IMR-90 (cell line): Measurements from ENCODE around the gene UNC93A.

Experiments
- CEBPB ChIP-seq: IDR thresholded peaks from 2 replicates; pipeline ENCODE4 v1.6.1; 2012; ENCODE audit warnings: low read depth, low read length, improper control_type of control experiment
- FOS ChIP-seq: fragments of 150-350 bp; IDR thresholded peaks from 2 replicates; pipeline ENCODE4 v1.6.1; 2016; ENCODE audit warnings: low read depth, low read length
- MAFK ChIP-seq: IDR thresholded peaks from 2 replicates; pipeline ENCODE4 v1.6.1; 2012; ENCODE audit warnings: low read depth, low read length, improper control_type of control experiment
- MAZ ChIP-seq: IDR thresholded peaks from 2 replicates; pipeline ENCODE4 v1.6.1; 2012; ENCODE audit warnings: low read depth, mild to moderate bottlenecking, low read length, improper control_type of control experiment, moderate library complexity, borderline replicate concordance
- MXI1 ChIP-seq: IDR thresholded peaks from 2 replicates; pipeline ENCODE4 v1.6.1; 2012; ENCODE audit warnings: low read depth, mild to moderate bottlenecking, low read length, moderate library complexity, borderline replicate concordance
- NFE2L2 ChIP-seq: fragments of 150-350 bp; IDR thresholded peaks from 2 replicates; pipeline ENCODE4 v1.6.1; 2016; ENCODE audit warnings: low read depth, mild to moderate bottlenecking, low read length
- POLR2A ChIP-seq: IDR thresholded peaks from 2 replicates; pipeline ENCODE4 v1.6.1; 2012; ENCODE audit warnings: mild to moderate bottlenecking, low read depth, low read length
- RAD21 ChIP-seq: IDR thresholded peaks from 2 replicates; pipeline ENCODE4 v1.6.1; 2012; ENCODE audit warnings: low read length, improper control_type of control experiment
- RCOR1 ChIP-seq: IDR thresholded peaks from 2 replicates; pipeline ENCODE4 v1.6.1; 2012; ENCODE audit warnings: mild to moderate bottlenecking, low read length, improper control_type of control experiment; ENCODE audit not compliant: insufficient replicate concordance
- RFX5 ChIP-seq: IDR thresholded peaks from 2 replicates; pipeline ENCODE4 v1.8.0; 2012; ENCODE audit warnings: low read depth, mild to moderate bottlenecking, low read length, moderate library complexity
- SMC3 ChIP-seq: fragments of 150-350 bp; IDR thresholded peaks from 2 replicates; pipeline ENCODE4 v1.6.1; 2016; ENCODE audit warnings: low read depth, mild to moderate bottlenecking, antibody characterized with exemption, low read length, moderate library complexity
- TF ChIP-seq, protein P1 (sequence below): conservative IDR thresholded peaks from 2 replicates; pipeline ENCODE4 v1.5.1; 2012; ENCODE audit warnings: mild to moderate bottlenecking, low read depth, low read length, improper control_type of control experiment
- TF ChIP-seq, protein P2 (sequence below): fragments of 150-350 bp; IDR thresholded peaks from 2 replicates; pipeline ENCODE4 v1.6.1; 2017; ENCODE audit warnings: mild to moderate bottlenecking, antibody characterized with exemption, low read length, low read depth
- TF ChIP-seq, protein P3 (sequence below): fragments of 150-350 bp; IDR thresholded peaks from 2 replicates; pipeline ENCODE4 v1.6.1; 2016; ENCODE audit warnings: low read depth, mild to moderate bottlenecking, low read length, moderate library complexity, borderline replicate concordance

DNA sequence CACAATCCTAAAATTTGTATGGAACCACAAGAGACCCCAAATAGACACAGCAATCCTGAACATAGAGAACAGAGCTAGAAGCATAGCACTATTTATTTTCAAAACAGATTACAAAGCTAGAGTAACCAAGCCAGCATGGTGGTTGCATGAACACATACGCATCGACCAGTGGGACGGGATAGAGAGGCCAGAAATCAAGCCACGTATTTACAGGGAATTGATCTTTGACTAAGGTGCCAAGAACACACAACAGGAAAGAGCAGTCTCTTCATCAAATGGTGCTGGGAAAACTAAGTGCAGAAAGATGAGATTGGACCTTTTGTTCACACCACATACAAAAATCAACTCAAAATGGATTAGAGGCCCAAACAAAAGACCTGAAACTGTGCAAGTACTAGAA is 54.8 kb downstream of the UNC93A start:
- TF ChIP-seq, protein P1, sequence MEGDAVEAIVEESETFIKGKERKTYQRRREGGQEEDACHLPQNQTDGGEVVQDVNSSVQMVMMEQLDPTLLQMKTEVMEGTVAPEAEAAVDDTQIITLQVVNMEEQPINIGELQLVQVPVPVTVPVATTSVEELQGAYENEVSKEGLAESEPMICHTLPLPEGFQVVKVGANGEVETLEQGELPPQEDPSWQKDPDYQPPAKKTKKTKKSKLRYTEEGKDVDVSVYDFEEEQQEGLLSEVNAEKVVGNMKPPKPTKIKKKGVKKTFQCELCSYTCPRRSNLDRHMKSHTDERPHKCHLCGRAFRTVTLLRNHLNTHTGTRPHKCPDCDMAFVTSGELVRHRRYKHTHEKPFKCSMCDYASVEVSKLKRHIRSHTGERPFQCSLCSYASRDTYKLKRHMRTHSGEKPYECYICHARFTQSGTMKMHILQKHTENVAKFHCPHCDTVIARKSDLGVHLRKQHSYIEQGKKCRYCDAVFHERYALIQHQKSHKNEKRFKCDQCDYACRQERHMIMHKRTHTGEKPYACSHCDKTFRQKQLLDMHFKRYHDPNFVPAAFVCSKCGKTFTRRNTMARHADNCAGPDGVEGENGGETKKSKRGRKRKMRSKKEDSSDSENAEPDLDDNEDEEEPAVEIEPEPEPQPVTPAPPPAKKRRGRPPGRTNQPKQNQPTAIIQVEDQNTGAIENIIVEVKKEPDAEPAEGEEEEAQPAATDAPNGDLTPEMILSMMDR, result no peak
- no peak for TF ChIP-seq MAZ
- no peak for TF ChIP-seq MXI1
- TF ChIP-seq RAD21, result no peak
- no peak for TF ChIP-seq POLR2A
- no peak for TF ChIP-seq FOS
- TF ChIP-seq SMC3, result no peak
- TF ChIP-seq, protein P2, sequence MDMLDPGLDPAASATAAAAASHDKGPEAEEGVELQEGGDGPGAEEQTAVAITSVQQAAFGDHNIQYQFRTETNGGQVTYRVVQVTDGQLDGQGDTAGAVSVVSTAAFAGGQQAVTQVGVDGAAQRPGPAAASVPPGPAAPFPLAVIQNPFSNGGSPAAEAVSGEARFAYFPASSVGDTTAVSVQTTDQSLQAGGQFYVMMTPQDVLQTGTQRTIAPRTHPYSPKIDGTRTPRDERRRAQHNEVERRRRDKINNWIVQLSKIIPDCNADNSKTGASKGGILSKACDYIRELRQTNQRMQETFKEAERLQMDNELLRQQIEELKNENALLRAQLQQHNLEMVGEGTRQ, result no peak
- no peak for TF ChIP-seq RCOR1
- TF ChIP-seq RFX5, result no peak
- no peak for TF ChIP-seq MAFK
- TF ChIP-seq, protein P3, sequence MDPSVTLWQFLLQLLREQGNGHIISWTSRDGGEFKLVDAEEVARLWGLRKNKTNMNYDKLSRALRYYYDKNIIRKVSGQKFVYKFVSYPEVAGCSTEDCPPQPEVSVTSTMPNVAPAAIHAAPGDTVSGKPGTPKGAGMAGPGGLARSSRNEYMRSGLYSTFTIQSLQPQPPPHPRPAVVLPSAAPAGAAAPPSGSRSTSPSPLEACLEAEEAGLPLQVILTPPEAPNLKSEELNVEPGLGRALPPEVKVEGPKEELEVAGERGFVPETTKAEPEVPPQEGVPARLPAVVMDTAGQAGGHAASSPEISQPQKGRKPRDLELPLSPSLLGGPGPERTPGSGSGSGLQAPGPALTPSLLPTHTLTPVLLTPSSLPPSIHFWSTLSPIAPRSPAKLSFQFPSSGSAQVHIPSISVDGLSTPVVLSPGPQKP, result no peak
- no peak for TF ChIP-seq NFE2L2
- TF ChIP-seq CEBPB, result no peak
